Kidney glomerular epithelial cell (primary cell): ENCODE measurements around the gene IFT81.
"Not testable (repeated sequence)": the region's sequence is repeated elsewhere in the genome, so short reads cannot be mapped to it uniquely, and the experiment has no call there.

Experiments used
- DNase-seq: peaks from one replicate; lab custom pipeline; 2025; lab: John Stamatoyannopoulos, UW

Gene IFT81

GRCh38 chr12:110243227-110243626 is 119.1 kb downstream of the IFT81 start:
- DNase-seq: no peak

- no peak for DNase-seq
Measured at GRCh38 chr12:110244372-110244771, 120.2 kb downstream of the IFT81 start.

- no peak for DNase-seq
Measured at GRCh38 chr12:110244829-110245228, 120.7 kb downstream of the IFT81 start.

- DNase-seq: no peak
Measured at GRCh38 chr12:110245369-110245772, 121.2 kb downstream of the IFT81 start.

- DNase-seq: no peak
Measured at GRCh38 chr12:110246636-110247339, 122.6 kb downstream of the IFT81 start.

- peak; percentile 70 for DNase-seq
Measured at GRCh38 chr12:110247340-110248095, 123.4 kb downstream of the IFT81 start.

GRCh38 chr12:110248096-110248447 is 123.9 kb downstream of the IFT81 start:
- DNase-seq: no peak

GRCh38 chr12:110249105-110249504 is 124.9 kb downstream of the IFT81 start:
- DNase-seq: no peak

- peak; percentile 72 for DNase-seq
Measured at GRCh38 chr12:110249716-110250225, 125.6 kb downstream of the IFT81 start.

GRCh38 chr12:110251381-110251780 is 127.2 kb downstream of the IFT81 start:
- no peak for DNase-seq

GRCh38 chr12:110252716-110253115 is 128.6 kb downstream of the IFT81 start:
- DNase-seq: no peak

GRCh38 chr12:110253176-110253575 is 129.0 kb downstream of the IFT81 start:
- no peak for DNase-seq

- no peak for DNase-seq
Measured at GRCh38 chr12:110254971-110255540, 130.9 kb downstream of the IFT81 start.

GRCh38 chr12:110255890-110256456 is 131.8 kb downstream of the IFT81 start:
- not testable (repeated sequence) for DNase-seq

- DNase-seq: no peak
Measured at GRCh38 chr12:110256780-110257431, 132.7 kb downstream of the IFT81 start.

GRCh38 chr12:110258466-110258865 is 134.3 kb downstream of the IFT81 start:
- no peak for DNase-seq

GRCh38 chr12:110262442-110263388 is 138.6 kb downstream of the IFT81 start:
- DNase-seq: no peak

- no peak for DNase-seq
Measured at GRCh38 chr12:110266381-110266960, 142.3 kb downstream of the IFT81 start.

- no peak for DNase-seq
Measured at GRCh38 chr12:110266980-110267620, 142.9 kb downstream of the IFT81 start.
